GM20431 (cell line): ENCODE measurements around the gene ABR.

ENCODE experiments used
- in situ Hi-C: fragments of 300-500 bp; cut with MseI, MboI; formaldehyde crosslinking; loops from one replicate; pipeline ENCODE4 v1.15.0; 2020; ENCODE audit warnings: low sequenced_read_pairs; ENCODE audit not compliant: unreplicated experiment

ABR gene

DNA sequence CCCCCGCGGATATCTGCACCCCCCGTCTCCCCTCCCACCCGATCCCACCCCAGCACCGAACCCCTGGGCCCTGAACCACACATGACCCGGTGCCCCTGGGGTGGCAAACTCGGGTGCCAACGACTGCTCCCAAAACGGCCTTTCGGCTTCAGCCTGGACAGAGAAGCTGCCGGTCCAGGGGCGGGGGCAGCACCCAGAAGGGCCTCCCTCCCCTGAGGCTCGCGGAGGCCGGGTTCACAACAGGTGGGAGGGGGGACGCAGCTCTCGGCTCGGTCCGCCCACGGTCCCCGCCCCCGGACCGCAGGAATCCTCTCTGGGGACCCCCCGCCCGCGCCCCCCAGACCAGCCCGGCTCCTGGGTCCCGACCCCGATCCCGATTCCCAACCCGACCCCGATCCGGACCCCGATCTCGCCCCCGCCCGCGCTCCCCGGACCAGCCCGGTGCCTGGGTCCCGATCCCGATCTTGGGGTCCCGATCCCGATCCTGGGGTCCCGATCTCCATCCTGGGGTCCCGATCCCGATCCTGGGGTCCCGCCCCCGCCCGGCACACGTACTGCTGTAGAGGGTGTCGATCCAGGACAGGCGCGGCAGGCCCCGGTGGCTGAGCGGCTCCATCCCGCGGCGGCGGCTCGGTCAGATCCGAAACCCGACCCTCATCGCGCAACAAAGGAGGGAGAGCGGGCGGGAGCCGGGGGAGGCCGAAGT, 516 bp downstream of the ABR start:
- in situ Hi-C loops = no loop called here

DNA sequence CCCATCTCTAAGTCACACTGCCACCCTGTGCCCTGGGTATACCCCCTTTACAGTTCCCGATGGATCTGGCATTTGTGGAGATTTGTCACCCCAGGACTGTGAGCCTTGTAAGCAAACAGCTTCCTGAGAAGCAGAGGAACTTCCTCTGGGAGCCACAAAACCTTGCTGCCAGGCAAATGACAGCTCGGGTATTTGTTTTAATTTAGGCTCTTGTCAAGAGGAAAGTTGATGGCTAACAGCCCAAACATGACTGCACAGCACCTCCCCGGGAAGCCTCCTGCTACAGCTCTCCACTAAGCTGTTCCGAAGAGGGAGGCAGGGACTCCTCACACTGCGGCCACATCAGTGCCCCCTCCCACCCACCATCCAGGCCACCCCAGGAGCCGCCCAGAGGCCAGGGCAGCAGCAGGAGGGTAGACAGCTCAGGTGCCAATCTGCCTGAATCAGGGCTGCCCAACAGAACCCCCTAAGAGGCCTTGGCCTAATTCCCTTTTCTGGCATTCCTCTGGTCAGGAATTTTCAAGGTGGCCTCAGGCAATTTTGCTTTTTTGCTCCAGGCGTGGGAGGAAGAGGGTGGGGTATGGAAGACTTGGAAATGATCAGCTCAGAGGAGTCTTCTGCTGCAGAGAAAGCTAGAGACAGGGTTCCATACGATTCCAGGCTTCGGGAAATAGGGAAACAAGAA, 2.6 kb downstream of the ABR start:
- in situ Hi-C loops = no loop called here

DNA sequence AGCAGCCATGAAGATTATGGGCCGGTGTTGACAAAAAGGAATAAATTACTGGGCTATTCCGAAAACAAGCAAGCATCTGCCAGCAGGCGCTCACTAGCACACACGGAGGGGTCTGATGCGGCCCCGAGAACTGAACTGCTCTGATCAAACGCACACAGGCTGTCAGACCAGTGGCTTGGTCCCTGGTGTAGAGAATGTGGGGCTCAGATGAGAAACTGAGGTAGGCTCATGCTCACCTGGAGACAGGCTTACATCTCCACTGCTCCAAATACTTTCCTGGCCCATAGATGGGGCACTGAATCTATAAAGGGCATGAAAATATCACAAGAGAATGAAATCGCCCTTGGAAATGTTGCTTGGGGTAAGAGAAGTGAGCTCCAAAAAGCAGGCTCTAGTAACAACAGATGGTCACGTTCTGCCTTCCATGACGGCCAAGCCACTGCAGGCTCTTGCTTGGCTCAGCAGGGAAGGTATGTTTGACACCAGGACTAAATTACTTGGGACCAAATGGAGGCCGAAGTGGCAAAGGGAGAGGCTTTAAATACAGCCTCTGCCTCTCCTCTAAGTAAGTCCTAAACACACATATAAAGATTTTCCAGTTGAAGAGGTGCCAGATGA, 5.4 kb downstream of the ABR start:
- in situ Hi-C loops = no loop called here

DNA sequence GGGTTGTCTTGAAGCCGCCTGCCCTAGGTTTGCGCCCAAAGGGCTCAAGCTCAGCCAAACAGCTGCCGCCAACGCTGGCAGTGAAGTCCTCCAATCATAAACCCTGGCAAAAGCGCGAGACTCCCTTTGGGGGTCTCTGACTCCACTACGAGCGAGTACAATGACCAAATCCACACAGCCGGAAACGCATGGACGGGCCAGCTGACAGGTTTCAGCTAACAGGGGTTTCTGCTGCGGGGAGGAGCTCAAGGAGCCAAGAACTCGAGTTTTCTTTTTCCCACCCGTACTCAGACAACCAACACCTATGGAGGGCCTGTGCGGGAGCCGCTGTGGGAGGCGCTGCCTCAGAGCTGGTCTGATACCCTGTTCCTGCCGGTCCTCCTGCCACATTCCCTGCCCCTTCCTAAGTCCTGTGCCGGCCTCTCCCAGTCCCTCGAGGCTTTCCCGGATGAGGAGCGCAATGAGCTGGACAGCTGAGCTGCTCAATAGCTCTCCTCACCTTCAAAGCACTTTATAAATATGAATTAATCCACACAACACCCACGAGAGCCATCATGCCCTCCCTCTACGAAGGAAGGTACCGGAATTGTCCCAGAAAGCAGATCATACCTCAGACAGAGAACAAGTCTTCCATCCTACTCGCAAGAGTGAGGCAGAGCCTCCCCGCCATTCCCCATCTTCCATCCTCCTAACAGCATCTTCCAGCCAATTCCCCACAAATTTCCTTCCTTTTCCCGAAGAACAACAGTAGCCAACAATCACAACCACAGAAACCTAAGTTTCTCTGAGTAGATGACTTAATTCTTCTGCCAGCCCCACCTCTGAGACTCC, 6.1 kb downstream of the ABR start:
- in situ Hi-C loops = no loop called here

DNA sequence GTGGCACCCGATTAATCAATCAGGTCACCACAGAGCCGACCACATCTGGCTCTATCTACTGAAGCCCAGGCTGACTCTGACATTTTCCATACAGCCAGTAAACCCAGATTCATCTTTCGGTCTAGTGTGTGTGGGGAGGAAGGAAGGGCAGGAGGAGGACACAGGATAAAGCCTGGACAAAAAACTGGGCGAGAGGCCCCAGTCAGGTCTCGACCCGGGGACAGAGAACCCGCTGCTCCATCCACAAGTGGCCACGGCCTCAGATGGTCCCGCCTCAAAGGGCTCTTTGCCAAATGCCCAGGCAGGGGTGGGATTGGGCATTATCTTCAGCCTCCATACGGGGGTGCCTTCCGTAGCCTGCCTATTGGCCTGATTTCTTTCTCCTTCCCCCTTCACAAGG, 7.8 kb downstream of the ABR start:
- in situ Hi-C loops = no loop called here

DNA sequence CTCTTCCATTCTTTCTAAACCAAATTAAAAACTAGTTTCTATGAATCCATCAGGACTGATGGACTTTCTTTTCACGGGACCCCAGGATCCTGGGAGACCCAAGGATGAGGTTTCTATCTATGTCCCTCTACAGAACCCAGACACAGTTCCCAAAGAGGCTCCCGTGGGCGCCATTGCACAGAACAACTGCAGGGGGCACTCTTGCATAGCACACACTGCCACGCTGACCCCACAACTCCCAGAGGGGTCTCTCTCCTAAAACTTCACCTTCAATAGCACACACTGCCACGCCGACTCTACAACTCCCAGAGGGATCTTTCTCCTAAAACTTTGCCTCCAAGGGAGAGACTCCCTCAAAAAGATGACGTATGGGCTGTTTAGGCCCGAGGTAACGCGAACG, 9.0 kb downstream of the ABR start:
- in situ Hi-C loops = no loop called here

DNA sequence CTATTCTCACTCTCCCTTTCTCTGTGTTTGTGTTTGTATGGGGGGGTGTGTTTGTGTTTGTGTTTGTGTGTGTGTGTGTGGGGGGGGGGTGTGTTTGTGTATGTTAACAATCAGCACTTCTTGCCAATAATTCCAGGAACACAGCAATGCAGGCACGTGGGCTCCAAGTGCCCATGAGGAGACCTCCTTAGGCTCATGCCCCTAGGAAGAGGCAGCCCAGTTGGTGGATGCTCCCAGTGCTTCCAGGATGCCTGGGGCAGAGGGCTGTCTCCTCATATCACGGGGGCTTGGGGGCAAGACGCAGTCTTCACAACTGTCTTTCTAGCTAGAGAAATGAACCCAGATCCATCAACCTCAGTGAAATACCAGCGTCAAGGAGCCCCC, 9.9 kb downstream of the ABR start:
- in situ Hi-C loops = no loop called here

DNA sequence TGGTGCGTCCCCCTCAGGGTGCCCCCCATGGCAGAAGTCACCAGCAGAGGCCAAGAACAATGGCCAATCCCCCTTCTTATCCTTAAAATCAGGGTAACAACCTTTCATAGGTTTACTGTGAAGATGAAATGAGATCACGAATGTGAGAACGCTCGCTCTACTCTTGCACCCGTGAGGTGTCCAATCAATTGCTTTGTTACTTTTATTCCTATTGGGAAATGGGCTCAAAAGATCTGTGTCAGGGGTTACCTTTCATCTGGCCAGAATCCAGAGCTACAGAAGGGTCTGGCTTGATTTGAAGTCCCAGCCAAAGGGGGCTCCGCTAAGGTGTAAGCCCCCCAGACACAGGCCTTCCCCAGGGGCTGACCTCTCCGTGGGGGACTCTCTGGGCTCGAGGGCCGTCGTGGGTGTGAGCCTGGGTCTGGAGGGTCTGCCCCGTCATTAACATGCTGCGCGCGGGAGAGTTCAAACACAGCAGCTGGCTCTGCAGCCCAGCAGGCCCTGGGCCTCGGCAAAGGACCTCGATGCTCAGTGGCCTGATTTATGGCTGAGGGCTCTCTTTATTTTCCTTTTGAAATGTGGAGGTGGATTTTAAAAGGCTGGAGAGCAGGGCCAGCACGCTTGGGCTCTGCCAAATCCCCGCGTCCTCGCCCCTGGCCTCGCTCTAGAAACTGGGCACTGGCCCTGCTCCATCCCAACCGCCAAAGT, 10.4 kb downstream of the ABR start:
- in situ Hi-C loops = no loop called here

DNA sequence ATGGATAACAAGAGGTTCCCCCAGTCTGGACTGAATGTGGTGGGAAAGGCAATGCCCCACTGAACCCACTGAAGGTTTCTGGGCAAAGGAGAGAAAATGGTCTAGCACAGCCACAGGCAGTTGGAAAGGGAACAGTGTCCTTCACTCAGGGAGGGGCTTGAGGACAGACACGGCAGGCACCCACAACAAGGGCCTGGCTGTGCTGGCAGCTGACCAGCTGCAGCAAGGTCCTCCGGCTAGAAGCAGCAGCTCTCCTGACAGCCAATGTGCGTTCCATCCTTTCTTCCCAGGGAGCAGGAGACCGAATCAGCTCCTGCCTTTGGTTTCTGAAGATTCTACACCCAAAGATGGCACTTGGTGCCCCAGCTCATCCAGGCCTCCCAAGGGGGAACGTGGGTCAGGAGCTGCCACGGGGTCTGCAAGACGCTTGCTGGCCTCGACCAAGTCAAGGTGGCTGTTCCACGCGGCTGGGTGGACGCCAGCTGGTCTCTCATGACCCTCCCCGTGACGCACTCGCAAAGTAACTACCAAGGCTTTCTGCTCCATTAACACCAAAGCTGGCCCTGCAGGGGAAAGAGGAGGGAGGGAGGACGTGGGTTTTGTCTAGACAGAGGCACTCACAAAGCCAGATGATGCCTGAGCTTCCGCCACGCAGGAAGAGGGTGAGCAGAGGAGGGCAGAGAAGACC, 11.1 kb downstream of the ABR start:
- in situ Hi-C loops = no loop called here

DNA sequence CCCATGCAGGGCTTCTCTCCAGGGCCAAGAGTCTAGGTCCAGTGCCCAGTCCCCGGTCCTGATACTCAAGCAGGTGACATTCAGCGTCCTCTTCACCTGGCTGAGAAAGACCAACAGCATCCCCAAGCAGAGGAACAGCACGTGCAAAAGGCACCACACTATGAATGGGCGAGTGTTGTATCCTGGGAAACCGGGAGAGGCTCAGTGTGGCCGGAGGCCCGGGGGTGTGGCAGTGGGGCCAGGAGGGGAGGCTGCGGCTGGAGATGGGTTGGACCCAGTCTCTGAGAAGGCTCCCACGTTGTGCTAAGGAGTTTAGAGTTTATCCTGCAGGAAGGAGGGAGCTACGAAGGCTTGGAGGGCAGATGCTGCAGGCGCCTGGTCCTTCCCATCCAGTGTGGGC, 13.5 kb downstream of the ABR start:
- in situ Hi-C loops = no loop called here

DNA sequence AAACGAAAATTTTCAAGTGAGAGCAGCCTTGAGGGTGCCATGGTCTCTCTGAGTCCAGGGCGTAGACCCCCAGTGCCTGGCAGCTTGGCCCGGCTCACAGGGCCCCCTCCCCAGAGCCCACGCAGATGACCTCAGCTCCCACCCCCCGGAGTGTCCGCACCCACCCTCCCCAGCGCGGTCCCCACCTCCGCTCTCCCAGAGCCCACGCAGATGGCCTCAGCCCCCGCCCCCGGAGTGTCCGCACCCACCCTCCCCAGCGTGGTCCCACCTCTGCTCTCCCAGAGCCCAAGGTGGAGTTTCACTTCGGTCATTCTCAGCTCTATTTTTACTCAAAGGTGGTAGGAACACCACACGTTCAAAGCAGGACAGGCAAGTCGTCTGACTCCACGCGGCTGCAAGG, 13.9 kb downstream of the ABR start:
- in situ Hi-C loops = no loop called here

DNA sequence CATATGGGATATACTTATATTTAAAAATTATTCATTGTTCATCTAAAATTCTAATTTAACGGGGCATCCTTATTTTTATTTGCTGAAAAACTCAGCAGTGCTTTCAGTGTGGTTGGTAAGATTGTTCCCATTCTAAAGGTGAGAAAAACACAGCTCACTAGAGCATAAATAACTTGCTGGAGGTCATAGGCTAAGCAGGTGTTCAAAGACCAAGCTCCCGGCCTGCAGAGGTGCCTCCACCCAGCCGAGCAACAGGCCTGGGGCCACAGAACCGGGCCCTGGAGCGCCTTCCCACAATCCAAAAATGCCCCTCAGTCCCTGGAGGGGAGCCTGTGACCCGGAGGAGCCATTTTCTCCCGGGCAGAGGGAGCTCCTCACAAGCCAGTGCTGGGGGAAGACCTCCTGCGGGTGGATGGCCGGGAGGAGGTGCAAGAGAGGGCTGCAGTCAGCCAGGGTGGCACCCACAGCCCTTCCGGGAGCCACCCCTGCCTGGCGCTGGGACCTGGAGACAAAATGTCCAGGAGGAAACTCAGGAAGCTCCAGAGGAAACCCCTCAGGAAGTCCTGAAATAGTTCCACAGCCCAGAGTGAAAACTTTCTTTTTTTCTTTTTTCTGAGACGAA, 14.7 kb downstream of the ABR start:
- in situ Hi-C loops = no loop called here

DNA sequence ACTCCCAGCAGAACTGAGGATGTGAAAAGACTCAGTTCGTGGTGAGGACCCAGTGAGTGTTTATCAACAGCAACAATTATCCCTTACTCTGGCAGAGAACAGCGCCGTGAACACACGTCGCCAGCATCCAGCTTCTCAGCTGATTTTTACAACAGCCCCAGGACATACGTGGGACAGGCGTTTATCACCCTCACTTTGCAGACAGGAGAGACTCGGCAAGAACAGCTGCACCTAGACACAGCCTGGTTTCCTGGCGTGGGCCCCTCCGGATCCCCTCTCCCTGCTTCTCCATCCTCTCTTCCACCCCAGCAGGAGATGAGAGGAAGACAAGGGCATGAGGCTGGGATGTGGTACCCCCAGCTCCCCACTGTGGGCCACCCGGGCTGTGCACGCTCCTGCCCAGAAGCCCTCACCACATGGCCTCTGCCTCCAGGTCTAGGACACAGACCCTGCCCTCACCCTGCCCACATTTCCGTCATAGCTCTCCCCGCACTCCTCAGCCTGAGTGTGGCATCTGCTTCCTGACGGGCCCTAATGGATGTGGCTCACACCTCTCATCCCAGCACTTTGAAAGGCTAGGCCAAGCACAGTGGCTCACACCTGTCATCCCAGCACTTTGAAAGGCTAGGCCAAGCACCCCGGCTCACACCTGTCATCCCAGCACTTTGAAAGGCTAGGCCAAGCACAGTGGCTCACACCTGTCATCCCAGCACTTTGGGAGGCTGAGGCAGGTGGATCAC, 17.5 kb downstream of the ABR start:
- in situ Hi-C loops = no loop called here

DNA sequence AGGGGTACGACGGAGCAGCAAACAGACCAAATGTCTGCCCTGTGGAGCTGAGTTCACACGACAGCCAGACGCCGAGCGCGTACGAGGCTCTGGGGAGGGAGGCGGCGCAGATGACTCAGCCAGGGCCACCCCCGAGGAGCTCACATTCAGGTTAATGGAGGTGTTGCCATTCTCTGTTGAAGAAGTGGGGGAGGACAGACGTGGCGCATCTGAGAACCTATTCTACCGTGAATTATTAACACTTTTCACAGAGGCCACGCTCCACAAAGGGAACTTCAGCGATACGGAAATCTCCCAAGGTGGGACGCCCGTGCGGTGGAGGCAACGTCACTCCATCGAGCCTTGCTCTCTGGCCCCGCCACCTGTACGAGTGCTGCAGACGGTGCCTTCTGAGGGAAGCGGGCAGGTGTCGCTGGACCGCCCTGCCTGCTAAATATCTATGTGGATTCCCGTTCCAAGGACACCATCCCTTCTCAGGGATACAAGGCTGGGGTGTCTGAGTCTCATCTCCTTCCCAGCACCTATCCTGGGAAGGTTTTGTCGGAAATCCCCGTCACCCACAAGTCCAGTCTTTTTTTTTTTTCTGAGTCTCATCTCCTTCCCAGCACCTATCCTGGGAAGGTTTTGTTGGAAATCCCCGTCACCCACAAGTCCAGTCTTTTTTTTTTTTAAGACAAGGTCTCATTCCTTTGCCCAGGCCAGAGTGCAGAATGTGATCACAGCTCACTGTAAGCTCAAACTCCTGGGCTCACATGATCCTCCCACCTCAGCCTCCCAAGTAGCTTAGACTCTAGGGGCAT, 19.0 kb downstream of the ABR start:
- in situ Hi-C loops = no loop called here

DNA sequence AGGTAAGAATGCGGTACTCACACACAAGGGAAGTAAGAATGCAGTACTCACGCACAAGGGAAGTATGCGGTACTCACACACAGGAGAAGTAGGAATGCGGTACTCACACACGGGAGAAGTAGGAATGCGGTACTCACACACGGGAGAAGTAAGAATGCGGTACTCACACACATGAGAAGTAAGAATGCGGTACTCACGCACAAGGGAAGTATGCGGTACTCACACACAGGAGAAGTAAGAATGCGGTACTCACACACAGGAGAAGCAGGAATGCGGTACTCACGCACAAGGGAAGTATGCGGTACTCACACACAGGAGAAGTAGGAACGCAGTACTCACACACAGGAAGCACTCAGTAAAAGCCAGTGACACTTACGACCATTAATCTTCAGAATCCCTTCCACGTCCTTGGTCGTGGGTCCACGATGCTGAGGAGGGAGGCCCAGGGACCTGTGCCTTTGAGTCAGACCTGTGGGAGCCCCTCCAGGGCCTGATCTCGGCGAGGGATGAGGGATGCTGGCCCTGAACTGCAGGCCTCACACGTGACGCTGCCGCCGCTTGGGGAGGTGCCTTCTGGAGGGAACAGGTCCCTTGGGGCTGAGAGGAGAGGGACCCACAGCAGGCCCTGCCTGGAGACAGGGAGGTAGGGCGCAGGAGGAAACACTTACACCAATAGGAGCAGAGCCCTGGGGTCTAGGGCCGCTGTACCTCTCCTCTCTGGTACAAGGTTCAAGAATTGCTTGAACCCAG, 20.2 kb downstream of the ABR start:
- in situ Hi-C loops = no loop called here

DNA sequence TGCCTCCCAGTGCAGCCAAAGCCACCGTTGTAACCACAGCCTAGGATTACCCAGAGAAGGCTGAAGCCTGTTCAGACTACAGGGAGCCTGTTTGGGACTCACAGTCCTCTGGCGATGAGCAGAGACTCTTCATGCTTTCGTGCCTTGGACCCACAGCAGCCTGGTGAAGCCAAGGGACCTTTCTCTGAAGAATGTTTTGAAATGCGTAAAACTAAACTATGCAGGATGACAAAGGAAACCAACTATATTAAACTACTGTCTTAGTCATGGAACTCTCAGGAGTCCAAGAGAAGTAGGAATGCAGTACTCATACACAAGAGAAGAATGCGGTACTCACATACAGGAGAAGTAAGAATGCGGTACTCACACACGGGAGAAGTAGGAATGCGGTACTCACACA, 20.9 kb downstream of the ABR start:
- in situ Hi-C loops = no loop called here

DNA sequence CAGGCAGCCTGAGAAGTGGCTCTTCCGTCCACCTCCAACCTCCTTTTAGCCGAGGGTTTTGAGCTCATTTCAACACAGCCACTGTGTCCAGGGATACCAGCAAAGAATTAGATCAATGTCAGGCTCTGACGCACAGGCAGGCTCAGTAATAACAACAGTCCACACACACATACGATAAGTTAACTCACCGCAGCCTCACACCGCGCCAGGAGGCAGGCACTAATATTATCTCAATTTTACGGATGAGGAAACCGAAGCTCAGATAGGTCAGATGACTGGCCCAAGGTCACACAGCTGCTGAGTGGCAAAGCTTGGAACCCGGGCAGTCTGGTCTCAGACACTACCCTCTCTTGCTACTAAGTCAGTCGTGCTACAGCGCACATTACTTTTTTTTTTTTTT, 22.9 kb downstream of the ABR start:
- in situ Hi-C loops = no loop called here
